NCI-H524 treated with DMSO at 0.1 percent for 48 hours (cell line): Measurements from ENCODE around the gene MRGPRD.

Experiments used
- DNase-seq: peaks from one replicate; lab custom pipeline; 2025; lab: John Stamatoyannopoulos, UW

The MRGPRD gene

DNA sequence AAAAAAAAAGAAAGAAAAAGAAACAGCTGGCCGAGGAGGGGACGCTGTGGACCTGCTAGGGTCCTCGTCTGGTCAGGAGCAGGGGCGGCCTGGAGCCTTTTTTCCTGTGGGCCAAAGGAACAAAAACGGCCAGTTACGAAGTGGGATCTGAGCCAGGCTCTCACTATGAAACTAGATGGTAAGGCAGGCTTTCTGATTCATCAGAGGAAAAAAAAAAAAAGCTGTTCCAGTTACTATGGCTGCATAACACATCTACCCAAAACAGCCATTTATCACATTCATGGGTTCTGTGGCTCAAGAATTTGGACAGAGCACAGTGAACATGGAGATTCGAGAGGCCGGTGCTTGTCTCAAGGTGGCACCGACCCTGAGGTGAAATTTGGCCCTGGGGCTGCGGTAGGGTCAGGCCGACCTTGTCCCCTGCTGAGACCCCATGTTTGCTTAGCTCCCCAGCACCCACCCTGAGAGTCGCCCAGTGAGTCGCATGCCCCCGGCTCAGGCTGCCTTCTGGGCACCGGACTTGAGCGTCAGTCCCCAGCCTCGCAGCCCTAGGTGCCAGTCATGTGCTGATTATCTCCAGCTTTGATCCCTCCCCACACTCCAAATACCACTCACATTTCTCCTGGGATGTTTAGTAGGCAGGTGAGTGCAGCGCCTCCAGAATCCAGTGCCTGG, 34.2 kb downstream of the MRGPRD start:
- no peak for DNase-seq

DNA sequence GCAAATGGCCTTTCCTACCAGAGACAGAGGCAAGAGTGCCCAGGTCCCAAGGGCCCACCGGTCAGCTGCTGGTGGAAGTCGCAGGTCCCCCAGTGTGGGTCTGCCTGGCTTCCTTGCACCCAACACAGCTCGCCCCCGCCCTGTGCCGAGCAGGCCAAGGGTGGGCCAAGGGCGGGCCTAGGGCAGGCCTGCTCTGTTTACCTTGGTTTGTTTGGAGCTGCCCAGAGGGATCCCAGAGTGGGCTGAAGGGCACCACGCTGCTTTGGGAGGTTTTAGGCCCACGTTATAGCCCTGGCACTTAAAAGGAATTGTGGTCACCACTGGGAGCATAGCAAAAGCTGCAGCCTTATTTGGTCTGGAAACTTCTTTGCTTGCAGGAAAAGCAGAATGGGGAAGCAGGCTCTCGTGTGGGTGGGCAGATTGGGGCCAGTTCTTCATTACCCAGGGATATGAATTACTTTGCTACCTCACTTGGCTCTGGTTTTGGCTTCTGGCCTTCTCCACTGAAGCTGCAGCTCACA, 38.0 kb downstream of the MRGPRD start:
- no peak for DNase-seq

DNA sequence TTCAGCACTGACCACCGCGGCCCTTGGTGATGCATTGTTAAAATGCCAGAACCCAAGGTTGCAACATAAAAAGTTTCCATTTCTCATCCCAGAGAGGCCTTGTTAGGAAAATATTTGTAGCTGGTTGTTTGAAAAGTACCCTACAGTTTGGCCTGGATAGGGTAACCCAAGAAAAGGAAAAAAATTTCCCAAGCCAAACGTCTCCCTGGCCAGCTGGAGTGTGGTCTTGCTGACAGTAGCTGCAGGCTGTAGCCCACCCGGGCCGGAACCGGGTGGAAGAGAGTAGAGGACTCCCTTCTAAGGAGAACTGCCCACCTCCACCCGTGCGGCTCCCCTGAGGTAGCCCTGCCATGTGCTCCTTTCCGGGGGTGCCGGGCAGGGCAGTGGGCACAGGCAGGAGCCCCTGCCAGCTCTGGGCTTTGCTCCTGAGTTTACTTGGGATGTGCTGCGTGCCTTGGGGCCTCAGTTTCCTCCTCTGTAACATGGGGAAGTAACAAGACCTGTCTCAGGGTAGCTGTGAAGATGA, 38.6 kb downstream of the MRGPRD start:
- no peak for DNase-seq

DNA sequence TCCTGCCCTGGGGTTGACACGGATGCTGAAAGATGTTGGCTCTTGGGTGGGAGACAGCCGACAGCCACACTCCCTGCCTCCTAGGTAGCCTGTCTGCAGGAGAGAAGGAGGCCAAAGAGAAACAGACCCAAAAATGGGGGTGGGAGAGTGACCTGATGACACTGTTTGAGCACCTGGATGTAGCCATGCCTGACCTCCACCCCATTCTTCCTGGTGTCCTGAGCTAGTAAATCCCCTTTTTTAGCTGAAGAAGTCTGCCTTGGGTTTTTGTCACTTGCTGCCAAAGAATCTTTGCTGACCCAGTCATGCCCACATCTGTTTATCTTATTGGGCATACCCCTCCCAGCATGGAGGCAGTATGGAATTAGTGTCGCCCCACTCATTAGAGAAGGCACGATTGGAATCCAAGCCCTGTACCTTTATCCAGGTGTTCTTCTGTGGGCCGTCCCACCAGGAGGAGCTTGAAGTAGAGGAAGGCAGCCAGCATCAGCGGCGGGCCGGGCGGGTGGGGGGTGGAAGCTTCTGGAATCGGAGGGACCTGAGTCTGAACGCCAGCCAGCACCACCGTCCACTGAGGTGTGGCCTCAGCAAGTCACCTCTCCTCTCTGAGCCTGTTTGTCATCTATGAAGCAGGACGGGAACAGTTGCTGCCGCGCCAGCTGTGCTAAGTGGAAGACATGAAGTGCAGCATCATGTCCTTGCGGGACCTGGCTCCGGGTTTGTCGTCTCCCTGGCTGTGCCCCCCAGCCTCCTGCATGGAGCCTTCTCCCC, 39.3 kb downstream of the MRGPRD start:
- no peak for DNase-seq

DNA sequence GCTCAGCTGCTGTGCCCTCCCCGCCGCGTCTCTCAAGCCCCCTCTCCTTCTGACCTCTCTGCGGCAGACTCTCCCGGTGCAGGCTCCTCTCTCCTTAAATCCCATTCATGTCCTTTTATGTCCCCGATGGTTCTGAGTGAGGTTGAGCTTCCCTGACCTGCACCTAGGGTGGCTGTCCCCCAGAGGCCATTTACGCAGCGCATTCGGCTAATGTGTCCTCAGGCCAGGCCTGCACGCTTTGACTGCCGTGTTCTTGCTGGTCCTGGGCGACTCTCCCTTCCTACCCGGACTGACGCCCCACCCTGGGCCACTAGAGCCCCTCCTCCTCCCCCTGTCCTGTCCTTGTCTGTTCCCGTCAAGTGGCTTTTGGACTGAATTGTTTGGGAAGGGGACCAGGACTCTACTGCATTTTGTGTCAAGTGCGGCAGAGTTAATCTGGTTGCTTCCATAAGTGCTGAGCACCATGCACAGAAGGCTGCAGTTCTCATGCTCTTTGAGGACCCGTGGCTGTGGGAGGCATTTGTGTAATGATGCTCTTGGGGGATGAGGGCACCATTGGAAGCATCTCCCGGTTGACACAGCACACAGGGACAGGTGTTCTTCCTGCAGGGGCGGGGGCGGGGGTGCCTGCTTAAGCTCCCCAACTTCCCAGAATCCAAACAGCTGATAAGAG, 40.0 kb downstream of the MRGPRD start:
- no peak for DNase-seq

DNA sequence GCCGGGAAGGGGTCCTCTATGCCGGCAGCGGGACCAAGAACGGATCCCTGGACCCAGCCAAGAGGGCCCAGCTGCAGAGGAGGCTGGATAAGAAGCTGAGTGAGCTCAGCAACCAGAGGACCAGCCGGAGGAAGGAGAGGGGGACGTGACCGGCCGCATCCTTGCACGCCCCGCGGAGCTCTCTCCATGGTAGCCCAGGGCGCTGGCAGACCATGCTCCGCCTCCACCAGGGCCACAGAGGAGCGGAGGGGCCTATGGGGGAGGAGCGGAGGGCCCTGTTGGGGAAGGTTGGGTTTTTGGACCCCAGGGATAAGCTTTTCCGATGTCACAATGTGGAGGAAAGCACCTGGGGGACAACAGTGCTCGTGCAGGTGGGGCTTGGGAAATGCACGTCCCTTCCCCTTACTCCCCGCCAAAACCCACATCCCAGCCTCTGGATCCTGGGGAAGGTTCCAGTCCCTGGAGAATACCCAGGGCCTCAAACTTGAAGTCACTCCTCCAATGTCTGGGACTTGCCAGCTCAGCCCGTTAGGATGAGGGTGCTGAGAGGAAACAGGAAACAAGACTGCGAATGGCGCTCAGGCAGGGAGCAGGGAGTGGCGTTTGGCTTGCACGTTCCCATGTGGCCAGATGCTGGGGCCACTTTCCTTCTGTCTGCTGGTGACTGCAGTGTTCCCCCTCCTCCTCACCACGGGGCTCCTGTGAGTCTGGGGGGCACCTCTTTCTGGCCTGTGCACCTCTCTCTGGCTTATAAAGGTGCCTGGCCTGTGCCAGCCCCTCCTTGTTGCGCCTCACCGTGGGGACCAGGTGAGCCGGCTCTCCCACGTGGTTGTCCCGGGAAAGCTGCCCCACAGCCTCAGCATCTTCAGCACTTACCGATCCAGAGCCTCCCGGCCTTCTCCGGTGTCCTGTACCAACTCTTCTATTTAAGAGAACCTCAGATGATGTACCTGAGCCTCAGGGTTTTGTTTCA, 40.9 kb downstream of the MRGPRD start:
- no peak for DNase-seq

DNA sequence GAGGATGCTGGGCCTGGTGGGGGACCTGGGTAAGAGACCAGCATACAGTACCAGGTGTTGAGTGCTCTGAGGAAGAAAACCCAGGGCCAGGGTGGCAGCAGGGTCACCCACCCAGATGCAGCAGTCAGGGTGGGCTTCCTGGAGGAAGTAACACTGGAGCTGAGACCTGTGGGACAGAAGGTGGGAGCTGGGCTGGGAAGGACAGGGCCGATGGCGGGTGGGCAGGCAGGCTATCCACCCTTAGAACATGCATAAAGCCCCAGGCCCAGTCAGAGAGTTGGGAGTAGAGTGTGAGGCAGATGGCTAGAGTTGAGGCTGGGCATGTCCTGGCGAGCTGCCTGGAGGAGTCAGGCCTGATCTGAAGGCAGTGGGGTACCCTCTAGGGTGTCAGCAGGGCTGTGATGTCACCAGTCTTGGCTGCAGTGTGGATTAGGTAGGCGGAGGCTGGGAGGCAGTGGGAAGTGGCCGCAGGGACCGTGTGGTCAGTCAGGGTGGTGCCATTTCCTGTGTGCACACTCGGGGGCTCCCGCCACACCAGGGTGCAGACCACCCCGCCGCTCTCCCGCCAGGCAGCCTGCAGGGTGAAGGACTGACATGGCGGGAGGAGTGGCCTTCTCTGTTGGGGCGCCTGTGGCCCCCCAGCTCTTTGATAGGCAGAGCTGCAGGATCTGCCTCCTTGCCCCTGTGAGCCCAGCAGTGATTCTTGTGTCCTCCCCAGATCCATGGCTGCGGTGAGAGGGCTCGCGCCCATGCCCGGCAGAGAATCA, 41.8 kb downstream of the MRGPRD start:
- DNase-seq, result no peak

DNA sequence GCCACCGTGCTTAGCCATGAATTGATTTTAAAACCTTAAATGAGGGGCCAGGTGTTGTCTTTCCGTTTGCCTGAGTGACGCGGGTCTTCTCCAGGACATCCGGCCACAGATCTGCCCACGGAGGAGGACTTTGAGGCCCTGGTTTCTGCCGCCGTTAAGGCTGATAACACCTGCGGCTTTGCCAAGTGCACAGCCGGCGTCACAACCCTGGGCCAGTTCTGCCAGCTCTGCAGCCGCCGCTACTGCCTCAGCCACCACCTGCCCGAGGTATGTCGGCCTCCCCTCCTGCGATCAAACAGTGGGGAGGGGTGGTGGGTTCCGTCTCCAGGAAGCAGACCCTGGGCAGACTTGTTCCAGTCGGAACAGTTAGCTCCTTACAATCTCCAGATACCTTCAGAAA, 42.7 kb downstream of the MRGPRD start:
- DNase-seq, result no peak

DNA sequence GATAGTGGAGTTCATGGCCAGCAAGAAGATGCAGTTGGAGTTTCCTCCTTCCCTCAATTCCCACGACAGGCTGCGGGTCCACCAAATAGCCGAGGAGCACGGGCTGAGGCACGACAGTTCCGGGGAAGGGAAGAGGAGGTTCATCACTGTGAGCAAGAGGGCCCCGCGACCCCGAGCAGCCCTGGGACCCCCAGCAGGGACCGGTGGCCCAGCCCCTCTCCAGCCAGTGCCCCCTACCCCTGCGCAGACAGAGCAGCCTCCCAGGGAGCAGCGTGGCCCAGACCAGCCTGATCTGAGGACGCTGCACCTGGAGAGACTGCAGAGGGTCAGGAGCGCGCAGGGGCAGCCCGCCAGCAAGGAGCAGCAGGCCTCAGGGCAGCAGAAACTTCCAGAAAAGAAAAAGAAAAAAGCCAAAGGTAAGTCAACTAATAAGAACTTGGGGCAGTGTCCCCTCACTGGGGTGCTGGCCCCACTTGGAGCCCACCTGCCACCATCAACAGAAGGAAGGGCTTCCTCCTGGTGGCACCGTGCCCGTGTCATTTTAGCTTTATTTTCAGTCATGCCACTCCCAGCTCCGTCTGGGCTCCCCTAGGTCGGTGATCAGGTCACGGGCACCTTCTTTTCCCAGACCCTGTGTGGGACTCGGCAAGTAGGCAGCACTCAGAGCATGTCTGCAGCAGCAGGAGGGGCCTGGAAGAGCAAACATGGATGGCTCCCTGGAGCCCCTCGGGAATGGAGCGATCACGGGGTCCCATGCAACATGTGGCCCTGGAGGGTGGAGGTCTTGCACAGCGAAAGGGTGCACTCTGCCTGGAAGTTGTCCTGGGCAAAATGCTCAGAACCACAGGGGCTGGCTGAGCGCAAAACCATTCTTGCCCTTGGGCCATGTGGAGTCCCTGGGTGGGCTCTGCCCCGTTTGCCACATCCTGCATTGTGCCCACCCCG, 43.8 kb downstream of the MRGPRD start:
- DNase-seq, result no peak

DNA sequence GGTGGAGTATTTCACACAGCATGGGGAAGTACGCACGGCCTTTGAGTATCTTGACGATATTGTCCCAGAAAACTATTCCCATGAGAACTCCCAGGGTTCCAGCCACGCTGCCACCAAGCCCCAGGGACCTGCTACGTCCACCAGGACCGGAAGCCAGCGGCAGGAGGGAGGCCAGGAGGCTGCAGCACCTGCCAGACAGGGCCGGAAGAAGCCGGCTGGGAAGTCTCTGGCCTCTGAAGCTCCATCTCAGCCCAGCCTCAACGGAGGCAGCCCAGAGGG, 44.5 kb downstream of the MRGPRD start:
- DNase-seq, result no peak

DNA sequence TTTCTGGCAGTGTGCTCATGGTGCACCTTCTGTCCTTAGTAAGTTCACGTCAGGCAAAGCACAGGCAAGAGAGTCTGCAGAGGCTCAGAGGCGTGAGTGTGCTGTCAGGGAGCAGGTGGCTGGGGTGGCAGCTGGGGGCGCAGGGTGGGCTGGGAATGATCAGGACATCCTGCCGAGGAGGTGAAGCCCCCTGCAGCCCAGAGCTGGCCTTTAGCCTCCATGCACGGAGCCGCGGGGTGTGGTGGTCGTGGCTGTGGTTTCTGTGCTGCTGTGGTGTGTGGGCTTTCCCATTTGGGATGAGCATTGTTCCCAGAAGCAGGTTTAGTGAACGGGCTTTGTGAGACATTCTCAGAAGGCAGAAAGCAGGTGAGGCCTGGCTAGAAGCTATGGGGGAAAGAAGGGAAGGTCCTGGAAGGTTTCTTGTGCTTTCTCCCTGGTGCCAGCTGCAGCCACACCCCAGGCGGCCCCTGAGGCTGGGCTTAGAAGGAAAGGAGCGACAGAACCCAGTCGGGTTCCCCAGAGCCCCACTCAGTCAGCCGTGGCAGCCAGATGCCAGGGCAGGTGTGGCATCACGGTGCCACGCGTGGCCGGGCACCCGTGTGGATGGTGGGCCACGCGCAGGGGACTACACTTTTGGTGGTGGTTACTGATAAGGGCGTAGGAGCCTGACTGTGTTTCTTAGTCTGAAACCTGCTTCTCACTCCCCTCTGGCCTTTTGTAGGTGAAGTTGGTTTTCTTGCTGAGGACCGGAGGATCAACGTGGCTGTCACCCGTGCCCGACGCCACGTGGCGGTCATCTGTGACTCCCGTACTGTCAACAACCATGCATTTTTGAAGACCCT, 45.0 kb downstream of the MRGPRD start:
- no peak for DNase-seq

DNA sequence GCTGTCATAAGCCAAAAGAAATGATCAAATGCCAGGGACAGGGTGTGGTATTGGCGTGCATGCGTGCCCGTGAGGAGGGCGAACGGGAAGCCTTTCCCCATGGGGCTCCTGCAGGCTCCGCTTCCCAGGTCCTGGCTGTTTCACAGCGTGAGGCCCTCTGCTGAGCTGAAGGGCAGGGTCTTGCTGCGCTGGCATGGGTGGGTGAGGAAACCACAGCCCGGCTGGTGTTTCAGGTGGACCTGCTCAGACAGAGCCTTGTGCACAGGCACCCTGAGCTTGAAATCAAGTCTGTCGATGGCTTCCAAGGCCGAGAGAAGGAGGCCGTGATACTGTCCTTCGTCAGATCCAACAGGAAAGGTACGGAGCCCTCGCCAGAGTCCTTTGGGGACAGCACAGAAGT, 45.7 kb downstream of the MRGPRD start:
- no peak for DNase-seq

DNA sequence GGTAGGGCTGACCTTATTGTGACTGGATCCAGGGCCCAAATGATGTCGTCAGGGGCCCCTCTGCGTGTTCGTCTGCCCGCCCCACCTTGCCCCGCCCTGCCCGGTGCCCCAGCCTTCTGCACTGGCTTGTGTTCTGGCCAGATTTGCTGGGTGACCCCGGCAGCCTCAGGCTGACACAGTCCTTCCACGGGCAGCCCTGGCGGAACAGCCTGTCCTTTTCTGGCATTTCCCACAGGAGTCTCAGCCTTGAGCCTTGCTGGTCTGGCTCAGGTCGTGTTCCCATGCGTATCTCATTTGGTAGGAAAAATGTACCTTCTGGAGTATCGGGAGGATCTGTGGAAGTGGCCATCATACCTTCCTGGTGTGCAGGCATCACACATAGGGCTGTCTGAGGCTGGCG, 46.1 kb downstream of the MRGPRD start:
- DNase-seq, result no peak

DNA sequence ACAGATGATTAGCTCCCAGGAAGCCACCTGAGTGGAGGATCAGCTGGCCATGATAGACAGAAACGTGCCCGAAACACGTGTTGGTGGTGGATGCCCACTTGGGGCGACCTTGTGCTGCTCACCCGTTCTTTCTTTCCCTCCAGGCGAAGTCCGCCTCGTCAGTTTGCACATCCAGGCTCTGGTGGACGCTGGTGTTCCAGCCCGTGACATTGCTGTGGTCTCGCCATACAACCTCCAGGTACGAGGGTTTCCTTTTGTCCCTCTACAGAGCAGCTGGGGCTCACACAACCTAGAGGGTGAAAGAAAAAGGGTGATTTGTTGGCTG, 46.5 kb downstream of the MRGPRD start:
- DNase-seq, result no peak

DNA sequence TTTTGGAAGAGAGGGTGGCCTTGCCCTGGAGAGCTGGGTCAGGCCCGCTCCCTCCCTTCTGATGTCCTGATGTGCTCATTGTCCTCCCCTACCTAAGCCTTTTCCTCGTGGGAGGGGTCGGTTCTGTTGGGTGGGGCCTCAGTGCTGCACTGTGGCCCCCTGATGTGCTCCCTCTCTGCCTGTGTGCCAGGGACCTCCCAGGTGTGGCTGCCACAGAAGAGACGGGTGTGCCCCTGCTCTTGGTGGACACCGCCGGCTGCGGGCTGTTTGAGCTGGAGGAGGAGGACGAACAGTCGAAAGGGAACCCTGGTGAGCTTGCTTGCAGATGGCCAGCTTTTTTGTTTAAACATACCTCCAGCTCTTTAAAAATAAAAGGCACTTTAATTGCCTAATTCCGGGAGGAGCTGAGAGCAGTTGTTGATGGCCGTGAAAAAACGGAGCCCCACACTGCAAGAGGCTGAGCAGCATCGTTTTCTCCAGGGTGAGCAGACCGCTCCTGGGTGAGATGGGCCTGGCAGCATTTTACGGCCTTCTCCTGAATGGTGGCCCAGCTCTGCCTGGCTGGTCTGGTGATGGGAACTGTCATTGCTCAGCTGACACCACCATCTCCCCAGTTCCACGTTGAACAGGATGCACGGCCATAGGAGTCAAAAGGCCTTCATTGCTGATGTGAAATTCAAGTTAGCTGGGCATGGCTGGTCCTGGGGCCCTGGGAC, 47.0 kb downstream of the MRGPRD start:
- DNase-seq, result no peak

DNA sequence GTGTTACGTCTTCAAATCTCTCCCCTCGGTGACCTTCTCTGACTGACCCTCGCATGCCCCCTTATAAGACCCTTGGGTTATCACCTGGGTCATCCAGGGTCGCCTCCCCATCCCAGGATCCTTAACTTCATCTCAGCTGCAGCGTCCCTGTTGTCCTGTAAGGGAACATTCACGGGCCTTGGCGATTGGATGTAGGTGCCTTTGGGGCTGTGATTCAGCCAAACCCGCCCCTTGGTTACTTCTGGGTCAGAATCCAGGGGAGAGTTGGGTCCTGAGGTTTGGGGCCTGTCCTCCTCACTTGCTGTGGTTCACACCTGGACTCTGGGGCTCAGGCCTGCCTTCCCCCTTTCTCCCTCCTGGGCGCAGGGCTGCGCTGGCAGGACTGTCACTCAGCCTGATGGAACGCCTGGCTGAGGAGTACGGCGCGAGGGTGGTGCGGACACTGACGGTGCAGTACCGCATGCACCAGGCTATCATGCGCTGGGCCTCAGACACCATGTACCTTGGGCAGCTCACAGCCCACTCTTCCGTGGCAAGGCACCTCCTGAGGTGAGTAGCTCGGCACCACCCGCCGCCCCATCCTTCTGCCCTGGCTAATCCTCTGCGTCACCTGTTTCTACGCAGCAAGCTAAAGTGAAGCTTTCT, 47.7 kb downstream of the MRGPRD start:
- no peak for DNase-seq

DNA sequence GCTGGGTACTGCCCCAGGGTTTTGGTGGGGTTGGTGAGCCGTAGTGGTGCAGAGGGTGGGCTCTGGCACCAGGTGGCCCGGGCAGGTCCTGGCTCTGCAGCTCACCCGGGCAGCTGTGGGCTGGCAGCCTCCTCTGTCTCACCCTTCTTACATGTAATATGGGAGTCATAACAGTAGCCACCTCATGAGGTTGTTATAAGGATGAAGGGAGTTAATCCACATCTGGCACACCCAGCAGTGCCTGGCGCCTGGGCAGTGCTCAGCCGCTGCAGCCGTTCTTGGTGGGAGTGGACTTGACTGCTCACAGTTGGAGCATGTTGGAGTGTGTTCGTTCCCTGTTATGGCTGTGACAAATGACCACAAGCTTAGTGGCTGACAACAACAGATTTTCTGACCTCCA, 48.4 kb downstream of the MRGPRD start:
- no peak for DNase-seq

DNA sequence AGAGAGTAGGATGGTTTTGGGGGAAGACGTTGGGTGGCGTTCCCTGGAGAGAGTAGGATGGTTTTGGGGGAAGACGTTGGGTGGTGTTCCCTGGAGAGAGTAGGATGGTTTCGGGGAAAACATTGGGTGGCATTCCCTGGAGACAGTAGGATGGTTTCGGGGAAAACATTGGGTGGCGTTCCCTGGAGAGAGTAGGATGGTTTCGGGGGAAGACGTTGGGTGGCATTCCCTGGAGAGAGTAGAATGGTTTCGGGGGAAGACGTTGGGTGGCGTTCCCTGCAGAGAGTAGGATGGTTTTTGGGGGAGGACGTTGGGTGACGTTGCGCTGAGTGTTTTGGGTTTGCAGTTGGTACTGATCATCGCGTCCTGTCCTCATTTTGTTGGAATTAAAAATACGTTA, 48.9 kb downstream of the MRGPRD start:
- DNase-seq, result no peak
